IPS-20b (cell line): ENCODE results near the gene EPHB1.
"Not testable (repeated sequence)": the region's sequence is repeated elsewhere in the genome, so short reads cannot be mapped to it uniquely, and the experiment has no call there.

ENCODE experiments used
- H3K27ac ChIP-seq: one replicate; pipeline ENCODE4 v1.5.1; 2013; ENCODE audit warnings: low read length
- H3K27me3 ChIP-seq: 2 replicates; pipeline ENCODE4 v1.6.1; 2013; ENCODE audit warnings: mild to moderate bottlenecking, low read length, inconsistent platforms; ENCODE audit not compliant: insufficient read depth
- H3K36me3 ChIP-seq: 2 replicates; pipeline ENCODE4 v1.6.1; 2013; ENCODE audit warnings: low read depth, mild to moderate bottlenecking, inconsistent platforms, low read length, moderate library complexity; ENCODE audit not compliant: insufficient read depth
- H3K4me1 ChIP-seq: 2 replicates; pipeline ENCODE4 v1.6.1; 2013; ENCODE audit warnings: mild to moderate bottlenecking, control low read depth, inconsistent platforms, low read length, moderate library complexity; ENCODE audit not compliant: insufficient read depth
- H3K4me3 ChIP-seq: 2 replicates; pipeline ENCODE4 v1.5.1; 2013; ENCODE audit warnings: mild to moderate bottlenecking, low read length, inconsistent platforms
- H3K9ac ChIP-seq: 2 replicates; pipeline ENCODE4 v1.6.1; 2013; ENCODE audit warnings: low read depth, mild to moderate bottlenecking, inconsistent platforms, low read length, moderate library complexity
- H3K9me3 ChIP-seq: 2 replicates; pipeline ENCODE4 v1.6.1; 2013; ENCODE audit warnings: mild to moderate bottlenecking, low read depth, low read length, inconsistent platforms; ENCODE audit not compliant: insufficient read depth

Gene EPHB1

DNA sequence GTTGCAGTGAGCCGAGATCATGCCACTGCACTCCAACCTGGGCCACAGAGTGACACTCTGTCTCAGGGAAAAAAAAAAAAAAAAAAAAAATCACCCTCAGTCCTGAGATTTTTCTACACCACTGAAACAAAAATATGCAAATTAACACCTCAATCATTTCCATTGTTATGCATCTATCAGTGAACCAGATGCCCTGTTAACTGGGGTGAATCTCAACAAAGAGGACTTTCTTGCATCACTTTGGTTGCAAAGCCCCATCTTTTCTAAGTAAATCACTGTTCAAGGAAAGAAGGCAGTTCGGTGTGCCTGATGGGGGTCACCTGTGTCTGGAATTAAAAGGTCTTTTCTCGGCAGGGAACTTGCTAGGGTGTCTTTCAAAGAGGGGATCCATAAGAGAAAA is 421.6 kb downstream of the EPHB1 start:
- 0 out of 2 replicates have a peak overlapping the region, but pooled peaks have one; percentile 9 for H3K4me3 ChIP-seq
- peaks cover 34% of the 10 kb centered on the region for H3K4me1 ChIP-seq
- H3K36me3 ChIP-seq, result no peaks in the 10 kb centered on the region
- peak overlapping the region; percentile 50 for H3K27ac ChIP-seq
- no peak overlapping the region; the same call in 1 of the 2 replicates for H3K9ac ChIP-seq
- H3K9me3 ChIP-seq, result no peaks in the 10 kb centered on the region
- H3K27me3 ChIP-seq, result no peaks in the 10 kb centered on the region

DNA sequence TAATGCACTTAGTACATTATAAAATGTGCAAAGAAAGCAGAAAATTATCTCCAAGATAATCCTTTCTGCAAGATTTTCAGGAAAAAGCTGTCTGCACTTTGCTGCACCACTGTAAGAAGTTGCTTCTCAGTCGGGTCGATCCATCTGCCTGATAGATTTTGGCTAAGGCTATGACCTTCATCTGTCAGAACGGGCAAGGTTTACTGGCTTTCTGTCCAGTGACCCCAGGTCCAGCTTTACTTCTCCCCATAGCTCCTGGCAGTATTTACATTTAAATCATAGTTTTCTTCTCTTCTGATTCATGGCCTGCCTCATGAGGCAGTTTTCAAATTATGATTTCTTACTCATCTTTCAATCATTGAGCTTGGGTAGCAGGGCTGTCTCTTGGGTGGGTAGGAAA is 422.7 kb downstream of the EPHB1 start:
- Histone ChIP-seq H3K9me3 (no peaks in the 10 kb centered on the region), H3K36me3 (no peaks in the 10 kb centered on the region), H3K9ac (no peak overlapping the region), H3K27ac (no peak overlapping the region), H3K4me1 (peaks cover 34% of the 10 kb centered on the region), H3K27me3 (no peaks in the 10 kb centered on the region), H3K4me3 (no peak overlapping the region)

DNA sequence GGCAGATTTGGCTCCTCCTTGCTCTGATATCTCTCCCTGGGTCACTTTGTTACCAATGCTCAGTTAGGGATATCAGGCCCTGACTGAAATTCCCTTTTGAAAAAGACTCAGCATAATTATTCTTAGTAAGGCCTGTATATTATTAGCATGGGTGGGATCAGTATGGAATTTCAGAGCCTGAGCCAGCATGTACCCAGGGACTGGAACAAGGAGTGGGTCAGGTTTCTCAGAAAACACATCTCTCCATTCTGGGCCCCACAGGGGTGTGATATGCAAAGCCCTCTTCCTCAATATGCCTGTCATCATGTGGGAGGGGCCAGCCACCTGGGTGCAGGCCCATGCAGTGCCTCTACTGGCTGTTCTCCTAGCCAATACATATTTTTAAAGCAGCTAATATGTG is 423.2 kb downstream of the EPHB1 start:
- Histone ChIP-seq H3K4me1 (peaks cover 34% of the 10 kb centered on the region), H3K36me3 (no peaks in the 10 kb centered on the region), H3K4me3 (no peak overlapping the region), H3K27ac (no peak overlapping the region), H3K27me3 (no peaks in the 10 kb centered on the region), H3K9ac (no peak overlapping the region), H3K9me3 (no peaks in the 10 kb centered on the region)

DNA sequence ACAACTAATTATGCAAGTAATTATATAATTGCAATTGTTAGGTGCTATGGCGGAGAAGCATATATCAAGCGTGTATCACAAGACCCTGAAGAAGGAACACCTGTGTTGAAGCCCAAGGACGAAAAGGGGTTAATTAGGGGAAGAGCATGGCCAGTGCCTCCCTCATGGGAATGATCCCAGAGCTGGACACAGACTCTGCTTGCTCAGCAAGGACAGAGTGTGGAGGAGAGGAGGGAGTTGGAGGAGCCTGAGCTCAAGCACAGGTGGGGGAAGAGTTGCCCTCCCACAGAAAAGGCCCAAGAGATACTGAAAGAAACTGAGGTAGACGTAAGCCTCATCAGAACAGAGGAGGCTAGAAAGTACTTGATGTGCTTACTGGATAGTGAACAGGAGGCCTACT is 423.7 kb downstream of the EPHB1 start:
- H3K9ac ChIP-seq, result no peak overlapping the region
- no peak overlapping the region for H3K27ac ChIP-seq
- no peak overlapping the region for H3K4me3 ChIP-seq
- H3K4me1 ChIP-seq, result peaks cover 34% of the 10 kb centered on the region
- no peaks in the 10 kb centered on the region for H3K36me3 ChIP-seq
- H3K9me3 ChIP-seq, result no peaks in the 10 kb centered on the region
- no peaks in the 10 kb centered on the region for H3K27me3 ChIP-seq

DNA sequence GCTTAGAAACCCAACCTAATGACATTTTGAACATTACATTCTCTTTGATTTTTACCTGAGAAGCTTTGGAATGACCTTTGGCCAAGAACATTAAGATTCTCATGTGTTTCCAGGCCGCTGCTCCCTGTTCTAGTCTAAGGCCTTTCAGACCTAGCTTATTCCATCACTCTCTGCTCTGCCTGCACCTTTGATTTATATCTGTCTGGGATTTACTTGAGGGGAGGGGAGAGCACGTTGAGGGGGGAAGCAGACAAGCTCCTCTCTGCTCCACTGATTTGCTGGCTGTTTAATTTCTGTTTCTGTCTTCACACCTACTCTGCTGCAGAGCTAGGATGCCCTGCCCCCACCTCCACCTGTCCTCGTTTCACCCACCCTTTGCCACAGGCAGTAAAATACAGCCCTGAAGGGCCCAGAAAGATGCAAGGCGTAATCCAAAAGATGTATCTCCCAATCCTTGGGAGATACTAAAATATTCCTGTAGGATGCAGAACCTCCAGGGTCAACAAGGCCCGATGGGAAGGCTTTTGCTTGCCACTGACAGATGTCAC is 429.8 kb downstream of the EPHB1 start:
- Histone ChIP-seq H3K27ac (no peak overlapping the region), H3K9me3 (no peaks in the 10 kb centered on the region), H3K4me1 (peaks cover 10% of the 10 kb centered on the region; the same call in 1 of the 2 replicates), H3K36me3 (no peaks in the 10 kb centered on the region), H3K4me3 (no peak overlapping the region), H3K27me3 (no peaks in the 10 kb centered on the region), H3K9ac (no peak overlapping the region)

DNA sequence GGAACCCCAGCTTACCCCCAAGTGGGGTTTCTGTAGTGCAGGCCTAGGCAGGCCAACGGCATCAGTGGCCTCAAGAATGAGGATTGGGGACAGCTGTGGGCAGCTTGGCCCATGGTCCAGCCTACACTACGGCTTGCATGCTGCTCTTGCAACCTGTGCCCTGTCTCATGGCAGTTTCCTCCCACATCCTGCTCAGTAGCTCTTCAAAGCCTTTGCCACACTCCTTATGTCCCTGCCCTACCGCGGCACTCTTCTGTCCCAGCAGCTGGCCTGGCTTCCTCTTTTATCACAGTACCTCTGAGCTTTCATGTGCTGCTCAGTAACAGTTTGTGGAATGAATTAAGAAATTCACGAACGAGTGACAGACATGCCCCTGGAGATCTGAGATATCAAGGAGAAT is 431.0 kb downstream of the EPHB1 start:
- Histone ChIP-seq H3K27ac (no peak overlapping the region), H3K9ac (no peak overlapping the region), H3K4me1 (peaks cover 3% of the 10 kb centered on the region), H3K36me3 (no peaks in the 10 kb centered on the region), H3K27me3 (no peaks in the 10 kb centered on the region), H3K4me3 (no peak overlapping the region), H3K9me3 (no peaks in the 10 kb centered on the region)

- Histone ChIP-seq H3K9me3 (no peaks in the 10 kb centered on the region; the same call in 1 of the 2 replicates), H3K4me3 (no peak overlapping the region), H3K27ac (no peak overlapping the region), H3K36me3 (no peaks in the 10 kb centered on the region), H3K4me1 (peaks cover 16% of the 10 kb centered on the region), H3K9ac (no peak overlapping the region), H3K27me3 (no peaks in the 10 kb centered on the region)
These were observed 433.1 kb downstream of the EPHB1 start for GRCh38 chr3:135228201-135228600.

DNA sequence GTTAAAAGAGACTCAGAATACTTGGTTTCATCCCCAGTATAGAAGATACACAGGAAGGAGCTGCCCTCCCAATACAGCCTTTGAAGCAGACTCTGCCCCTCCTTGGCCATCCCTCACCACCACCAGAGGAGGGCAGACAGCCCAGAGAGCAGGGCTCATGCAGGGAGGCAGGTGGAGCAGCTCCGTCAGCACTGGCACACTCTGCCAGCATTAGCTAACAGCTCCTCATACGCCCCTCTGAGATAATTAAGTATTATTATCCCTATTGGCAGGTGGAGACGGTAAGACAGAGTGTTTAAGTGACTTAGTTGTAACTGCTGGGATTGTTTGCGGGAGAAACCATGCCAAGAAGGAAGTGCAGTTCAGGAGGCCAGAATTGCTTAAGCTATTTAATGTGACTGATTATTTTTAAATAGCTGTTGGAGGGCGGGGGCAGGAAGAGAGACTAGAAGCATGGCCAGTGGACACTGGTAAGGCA is 434.0 kb downstream of the EPHB1 start:
- peaks cover 7% of the 10 kb centered on the region; the same call in 1 of the 2 replicates for H3K9me3 ChIP-seq
- no peak overlapping the region for H3K27ac ChIP-seq

DNA sequence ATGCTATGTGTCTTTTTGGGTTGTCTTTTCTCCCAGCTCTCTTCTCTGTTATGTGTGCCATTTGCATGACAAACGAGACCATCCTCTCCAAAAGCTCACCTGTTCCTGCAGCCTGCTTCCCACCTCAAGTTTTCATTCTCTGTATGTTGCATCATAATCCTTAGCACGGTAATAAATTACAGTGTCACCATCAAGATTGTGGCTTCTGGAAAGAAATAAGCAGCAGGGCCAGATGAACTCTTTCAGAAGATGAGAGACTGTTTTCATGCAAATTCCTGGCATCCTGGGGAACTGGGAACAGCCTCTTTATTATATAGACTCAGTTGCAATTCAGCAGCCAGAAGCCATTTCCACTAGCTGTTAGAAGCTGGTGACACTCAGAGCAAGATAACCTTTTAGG is 436.7 kb downstream of the EPHB1 start:
- H3K9ac ChIP-seq, result peak overlapping the region; percentile 67; the same call in 1 of the 2 replicates
- H3K9me3 ChIP-seq, result peaks cover 10% of the 10 kb centered on the region; the same call in 1 of the 2 replicates
- H3K4me3 ChIP-seq, result peak overlapping the region; percentile 19; the same call in 1 of the 2 replicates
- H3K27ac ChIP-seq, result peak overlapping the region; percentile 79
- H3K27me3 ChIP-seq, result no peaks in the 10 kb centered on the region
- peaks cover 16% of the 10 kb centered on the region for H3K4me1 ChIP-seq
- no peaks in the 10 kb centered on the region for H3K36me3 ChIP-seq

More for the DNA sequence above, 434.0 kb downstream of the EPHB1 start:
- Histone ChIP-seq H3K9ac (no peak overlapping the region), H3K4me3 (no peak overlapping the region), H3K27me3 (no peaks in the 10 kb centered on the region), H3K36me3 (no peaks in the 10 kb centered on the region), H3K4me1 (peaks cover 16% of the 10 kb centered on the region)

- peaks cover 16% of the 10 kb centered on the region for H3K4me1 ChIP-seq
- H3K9me3 ChIP-seq, result peaks cover 10% of the 10 kb centered on the region; the same call in 1 of the 2 replicates
- H3K9ac ChIP-seq, result peak overlapping the region; percentile 67; the same call in 1 of the 2 replicates
- H3K27me3 ChIP-seq, result no peaks in the 10 kb centered on the region
- H3K4me3 ChIP-seq, result peak overlapping the region; percentile 19; the same call in 1 of the 2 replicates
- no peaks in the 10 kb centered on the region for H3K36me3 ChIP-seq
- H3K27ac ChIP-seq, result peak overlapping the region; percentile 79
These were observed 437.2 kb downstream of the EPHB1 start for GRCh38 chr3:135232226-135232625.

GRCh38 chr3:135233476-135233875 is 438.4 kb downstream of the EPHB1 start:
- H3K27me3 ChIP-seq, H3K27ac ChIP-seq, H3K4me3 ChIP-seq, H3K9ac ChIP-seq, H3K36me3 ChIP-seq: not testable (repeated sequence)
- peaks cover 10% of the 10 kb centered on the region; the same call in 1 of the 2 replicates for H3K9me3 ChIP-seq
- H3K4me1 ChIP-seq, result peaks cover 16% of the 10 kb centered on the region

GRCh38 chr3:135235541-135235940 is 440.5 kb downstream of the EPHB1 start:
- H3K27me3 ChIP-seq, result no peaks in the 10 kb centered on the region
- H3K9ac ChIP-seq, result no peak overlapping the region
- no peak overlapping the region for H3K4me3 ChIP-seq
- no peaks in the 10 kb centered on the region for H3K36me3 ChIP-seq
- H3K27ac ChIP-seq, result no peak overlapping the region
- H3K4me1 ChIP-seq, result peaks cover 23% of the 10 kb centered on the region
- peaks cover 10% of the 10 kb centered on the region; the same call in 1 of the 2 replicates for H3K9me3 ChIP-seq
